ENCODE data around the gene PDE4D.

Gene PDE4D

GRCh38 chr5:59716029-59716428, 177.5 kb downstream of the PDE4D start:
- Histone ChIP-seq H3K36me3 (no peaks in the 10 kb centered on the region; the same call in 1 of the 2 replicates), H3K4me3 (no peak overlapping the region), H3K9me3 (peaks cover 28% of the 10 kb centered on the region), H3K27ac (no peak overlapping the region), H3K9ac (no peak overlapping the region), H3K27me3 (no peaks in the 10 kb centered on the region), H3K4me1 (no peaks in the 10 kb centered on the region), H3K4me2 (no peak overlapping the region), H4K20me1 (no peaks in the 10 kb centered on the region)
- no peak for TF ChIP-seq Cebpa-rat (IDR thresholded peaks at IDR 0.05)

GRCh38 chr5:59715228-59715627, 178.3 kb downstream of the PDE4D start:
- no peaks in the 10 kb centered on the region for H4K20me1 ChIP-seq
- H3K9ac ChIP-seq: no peak overlapping the region
- H3K27ac ChIP-seq: no peak overlapping the region
- no peak overlapping the region for H3K4me2 ChIP-seq
- TF ChIP-seq Cebpa-rat (IDR thresholded peaks at IDR 0.05): no peak
- no peaks in the 10 kb centered on the region; the same call in 1 of the 2 replicates for H3K36me3 ChIP-seq
- peaks cover 28% of the 10 kb centered on the region for H3K9me3 ChIP-seq
- H3K4me1 ChIP-seq: no peaks in the 10 kb centered on the region
- no peaks in the 10 kb centered on the region for H3K27me3 ChIP-seq
- H3K4me3 ChIP-seq: no peak overlapping the region

GRCh38 chr5:59713498-59713844, 180.1 kb downstream of the PDE4D start:
- Histone ChIP-seq H3K9ac (no peak overlapping the region), H4K20me1 (no peaks in the 10 kb centered on the region), H3K36me3 (no peaks in the 10 kb centered on the region; the same call in 1 of the 2 replicates), H3K27ac (no peak overlapping the region), H3K27me3 (no peaks in the 10 kb centered on the region), H3K9me3 (peaks cover 28% of the 10 kb centered on the region), H3K4me2 (no peak overlapping the region), H3K4me3 (no peak overlapping the region), H3K4me1 (no peaks in the 10 kb centered on the region)
- no peak for TF ChIP-seq Cebpa-rat (IDR thresholded peaks at IDR 0.05)

GRCh38 chr5:59712836-59713497, 180.6 kb downstream of the PDE4D start:
- Histone ChIP-seq H3K4me2 (no peak overlapping the region), H3K27ac (no peak overlapping the region), H3K36me3 (no peaks in the 10 kb centered on the region; the same call in 1 of the 2 replicates), H3K4me3 (no peak overlapping the region), H3K27me3 (no peaks in the 10 kb centered on the region), H3K9me3 (peaks cover 28% of the 10 kb centered on the region), H4K20me1 (no peaks in the 10 kb centered on the region), H3K9ac (no peak overlapping the region), H3K4me1 (no peaks in the 10 kb centered on the region)
- no peak for TF ChIP-seq Cebpa-rat (IDR thresholded peaks at IDR 0.05)

- no peaks in the 10 kb centered on the region; the same call in 1 of the 2 replicates for H3K36me3 ChIP-seq
- H3K27ac ChIP-seq: no peak overlapping the region
- no peaks in the 10 kb centered on the region for H4K20me1 ChIP-seq
- no peak overlapping the region for H3K9ac ChIP-seq
- no peaks in the 10 kb centered on the region for H3K4me1 ChIP-seq
- H3K4me3 ChIP-seq: no peak overlapping the region
- no peaks in the 10 kb centered on the region for H3K27me3 ChIP-seq
- TF ChIP-seq Cebpa-rat (IDR thresholded peaks at IDR 0.05): no peak
- no peak overlapping the region for H3K4me2 ChIP-seq
- peaks cover 28% of the 10 kb centered on the region for H3K9me3 ChIP-seq
Measured at GRCh38 chr5:59711310-59711709, 182.2 kb downstream of the PDE4D start.

- H3K9ac ChIP-seq: no peak overlapping the region
- no peak overlapping the region for H3K27ac ChIP-seq
- peaks cover 23% of the 10 kb centered on the region for H3K9me3 ChIP-seq
- H4K20me1 ChIP-seq: no peaks in the 10 kb centered on the region
- H3K36me3 ChIP-seq: no peaks in the 10 kb centered on the region; the same call in 1 of the 2 replicates
- H3K4me1 ChIP-seq: no peaks in the 10 kb centered on the region
- no peak overlapping the region for H3K4me3 ChIP-seq
- TF ChIP-seq Cebpa-rat (IDR thresholded peaks at IDR 0.05): no peak
- H3K4me2 ChIP-seq: no peak overlapping the region
- H3K27me3 ChIP-seq: no peaks in the 10 kb centered on the region
Measured at GRCh38 chr5:59709846-59710245, 183.7 kb downstream of the PDE4D start.

- Histone ChIP-seq H3K4me2 (no peak overlapping the region), H3K9ac (no peak overlapping the region), H3K36me3 (no peaks in the 10 kb centered on the region; the same call in 1 of the 2 replicates), H3K4me3 (no peak overlapping the region), H3K27me3 (no peaks in the 10 kb centered on the region), H4K20me1 (no peaks in the 10 kb centered on the region), H3K27ac (no peak overlapping the region), H3K4me1 (no peaks in the 10 kb centered on the region), H3K9me3 (peaks cover 18% of the 10 kb centered on the region)
- no peak for TF ChIP-seq Cebpa-rat (IDR thresholded peaks at IDR 0.05)
Measured at GRCh38 chr5:59709346-59709821, 184.1 kb downstream of the PDE4D start.

GRCh38 chr5:59704936-59705335, 188.6 kb downstream of the PDE4D start:
- no peaks in the 10 kb centered on the region for H4K20me1 ChIP-seq
- no peaks in the 10 kb centered on the region for H3K4me1 ChIP-seq
- no peak overlapping the region for H3K4me2 ChIP-seq
- H3K27me3 ChIP-seq: no peaks in the 10 kb centered on the region
- no peak overlapping the region for H3K27ac ChIP-seq
- H3K4me3 ChIP-seq: no peak overlapping the region
- H3K36me3 ChIP-seq: no peaks in the 10 kb centered on the region
- H3K9ac ChIP-seq: no peak overlapping the region
- H3K9me3 ChIP-seq: no peaks in the 10 kb centered on the region
- TF ChIP-seq Cebpa-rat (IDR thresholded peaks at IDR 0.05): no peak

- Histone ChIP-seq H3K4me2 (no peak overlapping the region), H3K4me1 (no peaks in the 10 kb centered on the region), H3K36me3 (no peaks in the 10 kb centered on the region), H3K4me3 (no peak overlapping the region), H4K20me1 (no peaks in the 10 kb centered on the region), H3K9ac (no peak overlapping the region), H3K27ac (no peak overlapping the region), H3K27me3 (no peaks in the 10 kb centered on the region), H3K9me3 (no peaks in the 10 kb centered on the region)
- no peak for TF ChIP-seq Cebpa-rat (IDR thresholded peaks at IDR 0.05)
Measured at GRCh38 chr5:59703789-59704188, 189.7 kb downstream of the PDE4D start.

- no peak for TF ChIP-seq Cebpa-rat (IDR thresholded peaks at IDR 0.05)
- Histone ChIP-seq H3K27me3 (no peaks in the 10 kb centered on the region), H3K27ac (no peak overlapping the region), H4K20me1 (no peaks in the 10 kb centered on the region), H3K4me1 (no peaks in the 10 kb centered on the region), H3K36me3 (no peaks in the 10 kb centered on the region), H3K9me3 (no peaks in the 10 kb centered on the region), H3K4me3 (no peak overlapping the region), H3K9ac (no peak overlapping the region), H3K4me2 (no peak overlapping the region)
Measured at GRCh38 chr5:59698207-59699178, 195.0 kb downstream of the PDE4D start.
